Osteocyte (in vitro differentiated cells): Measurements from ENCODE around the gene KIF16B. TPM values are rescaled to one million over a fixed set of nuclear protein-coding genes. Genes with fewer than 3 reads are reported as not detected.

Source experiments
- DNase-seq: peaks from one replicate; pipeline ENCODE4 v3.0.0; 2021; ENCODE audit warnings: mixed read lengths; ENCODE audit not compliant: unreplicated experiment; ENCODE audit errors: extremely low spot score
- H3K27ac Mint-ChIP-seq: one replicate; pipeline ENCODE4 v1.8.0; 2021; ENCODE audit warnings: mild to moderate bottlenecking, mixed read lengths; ENCODE audit not compliant: unreplicated experiment
- H3K27me3 Mint-ChIP-seq: one replicate; pipeline ENCODE4 v1.8.0; 2021; ENCODE audit warnings: mixed read lengths; ENCODE audit not compliant: unreplicated experiment
- H3K36me3 Mint-ChIP-seq: one replicate; pipeline ENCODE4 v1.8.0; 2021; ENCODE audit warnings: mixed read lengths; ENCODE audit not compliant: unreplicated experiment
- H3K4me1 Mint-ChIP-seq: one replicate; pipeline ENCODE4 v1.8.0; 2021; ENCODE audit warnings: mixed read lengths; ENCODE audit not compliant: unreplicated experiment
- H3K4me3 Mint-ChIP-seq: one replicate; pipeline ENCODE4 v1.8.0; 2021; ENCODE audit warnings: mild to moderate bottlenecking, moderate library complexity, mixed read lengths; ENCODE audit not compliant: unreplicated experiment
- H3K9me3 Mint-ChIP-seq: one replicate; pipeline ENCODE4 v1.8.0; 2021; ENCODE audit warnings: mixed read lengths; ENCODE audit not compliant: unreplicated experiment
- CTCF ChIP-seq: fragments of 200-600 bp; sonication (generic); IDR thresholded peaks from 2 replicates; pipeline ENCODE4 v1.5.0; 2021; ENCODE audit warnings: antibody characterized with exemption, mild to moderate bottlenecking, moderate library complexity
- total RNA-seq: library from RNA; stranded (reverse); gene quantifications from 2 replicates; pipeline ENCODE4 v1.2.1, GENCODE V29; 2021

Gene KIF16B
- total RNA-seq, 1 donor from 2014 or later: 10.2 TPM

GRCh38 chr20:16290358-16290757, 282.9 kb downstream of the KIF16B start:
- Mint-ChIP-seq H3K4me1 (no peaks in the 10 kb centered on the region), H3K36me3 (no peaks in the 10 kb centered on the region), H3K9me3 (no peaks in the 10 kb centered on the region), H3K27ac (no peak overlapping the region), H3K27me3 (no peaks in the 10 kb centered on the region), H3K4me3 (no peak overlapping the region)
- DNase-seq: no peak
- TF ChIP-seq CTCF: no peak

- no peaks in the 10 kb centered on the region for H3K4me1 Mint-ChIP-seq
- H3K36me3 Mint-ChIP-seq: no peaks in the 10 kb centered on the region
- no peak for DNase-seq
- H3K9me3 Mint-ChIP-seq: no peaks in the 10 kb centered on the region
- no peak overlapping the region for H3K27ac Mint-ChIP-seq
- H3K4me3 Mint-ChIP-seq: no peak overlapping the region
- TF ChIP-seq CTCF: no peak
- H3K27me3 Mint-ChIP-seq: no peaks in the 10 kb centered on the region
These were observed 285.5 kb downstream of the KIF16B start for GRCh38 chr20:16287776-16288175.

- no peak for TF ChIP-seq CTCF
- no peak overlapping the region for H3K27ac Mint-ChIP-seq
- H3K27me3 Mint-ChIP-seq: no peaks in the 10 kb centered on the region
- no peak for DNase-seq
- H3K9me3 Mint-ChIP-seq: peaks cover 3% of the 10 kb centered on the region
- H3K4me3 Mint-ChIP-seq: no peak overlapping the region
- H3K36me3 Mint-ChIP-seq: no peaks in the 10 kb centered on the region
- H3K4me1 Mint-ChIP-seq: no peaks in the 10 kb centered on the region
These were observed 286.6 kb downstream of the KIF16B start for GRCh38 chr20:16286601-16287000.

GRCh38 chr20:16284385-16285100, 288.7 kb downstream of the KIF16B start:
- H3K9me3 Mint-ChIP-seq: peaks cover 3% of the 10 kb centered on the region
- H3K4me3 Mint-ChIP-seq: no peak overlapping the region
- no peak for DNase-seq
- H3K27me3 Mint-ChIP-seq: no peaks in the 10 kb centered on the region
- no peaks in the 10 kb centered on the region for H3K36me3 Mint-ChIP-seq
- TF ChIP-seq CTCF: no peak
- H3K4me1 Mint-ChIP-seq: no peaks in the 10 kb centered on the region
- no peak overlapping the region for H3K27ac Mint-ChIP-seq

- Mint-ChIP-seq H3K4me3 (no peak overlapping the region), H3K27ac (no peak overlapping the region), H3K27me3 (no peaks in the 10 kb centered on the region), H3K4me1 (no peaks in the 10 kb centered on the region), H3K36me3 (no peaks in the 10 kb centered on the region), H3K9me3 (peaks cover 3% of the 10 kb centered on the region)
- DNase-seq: no peak
- TF ChIP-seq CTCF: no peak
These were observed 289.3 kb downstream of the KIF16B start for GRCh38 chr20:16283978-16284377.
